SK-N-MC (cell line): ENCODE measurements around the gene ASF1B.

Source experiments
- EZH2 ChIP-seq: fragments of 200-600 bp; sonication (generic); IDR thresholded peaks from one replicate; pipeline ENCODE4 v1.6.1; 2017; ENCODE audit warnings: antibody characterized with exemption
- FOXP2 ChIP-seq: optimal IDR thresholded peaks from 2 replicates; pipeline ENCODE3; 2011; ENCODE audit warnings: mild to moderate bottlenecking, moderate library complexity; ENCODE audit not compliant: insufficient read depth; ENCODE audit errors: extremely low read length, control extremely low read depth
- POLR2AphosphoS5 ChIP-seq: IDR thresholded peaks from 2 replicates; pipeline ENCODE4 v1.6.1; 2012; ENCODE audit warnings: mild to moderate bottlenecking, low read depth, low read length, borderline replicate concordance

GRCh38 chr19:14106840-14107239, 29.5 kb downstream of the ASF1B start:
- no peak for TF ChIP-seq EZH2
- no peak for TF ChIP-seq POLR2AphosphoS5
- TF ChIP-seq FOXP2, result no peak
